H9 (cell line): ENCODE data around the gene FRAS1. TPM values are rescaled to one million over a fixed set of nuclear protein-coding genes. Genes with fewer than 3 reads are reported as not detected.

Source experiments
- DNase-seq: peaks from one replicate; pipeline ENCODE4 v3.0.0-alpha.2; 2017
- H2AFZ ChIP-seq: one replicate; pipeline ENCODE4 v1.6.1; 2013; ENCODE audit warnings: mild to moderate bottlenecking, low read length, control low read depth, moderate library complexity
- H2AK5ac ChIP-seq: 2 replicates; pipeline ENCODE4 v1.6.1; 2013; ENCODE audit warnings: low read length, control low read depth, mixed read lengths; ENCODE audit not compliant: insufficient read length
- H2BK120ac ChIP-seq: one replicate; pipeline ENCODE4 v1.6.1; 2013; ENCODE audit warnings: low read depth, mild to moderate bottlenecking, low read length, control low read depth, inconsistent platforms; ENCODE audit not compliant: poor library complexity, severe bottlenecking
- H2BK12ac ChIP-seq: 2 replicates; pipeline ENCODE4 v1.6.1; 2013; ENCODE audit warnings: low read length, control low read depth, mixed read lengths, low read depth; ENCODE audit not compliant: insufficient read length
- H2BK15ac ChIP-seq: 2 replicates; pipeline ENCODE4 v1.6.1; 2013; ENCODE audit warnings: low read depth, low read length, control low read depth
- H2BK20ac ChIP-seq: one replicate; pipeline ENCODE4 v1.6.1; 2013; ENCODE audit warnings: low read depth, mild to moderate bottlenecking, low read length, control low read depth, inconsistent platforms; ENCODE audit not compliant: poor library complexity, severe bottlenecking
- H2BK5ac ChIP-seq: 2 replicates; pipeline ENCODE4 v1.6.1; 2013; ENCODE audit warnings: low read length, control low read depth, mixed read lengths; ENCODE audit not compliant: insufficient read length
- H3K14ac ChIP-seq: 2 replicates; pipeline ENCODE4 v1.6.1; 2013; ENCODE audit warnings: low read length, control low read depth; ENCODE audit not compliant: insufficient read depth
- H3K18ac ChIP-seq: 2 replicates; pipeline ENCODE4 v1.6.1; 2013; ENCODE audit warnings: low read depth, mild to moderate bottlenecking, mixed read lengths, low read length, control low read depth; ENCODE audit not compliant: insufficient read length
- H3K23ac ChIP-seq: 2 replicates; pipeline ENCODE4 v1.6.1; 2013; ENCODE audit warnings: low read length, control low read depth, mixed read lengths, low read depth; ENCODE audit not compliant: insufficient read length
- H3K23me2 ChIP-seq: 2 replicates; pipeline ENCODE4 v1.6.1; 2013; ENCODE audit warnings: low read depth, mild to moderate bottlenecking, mixed read lengths, low read length, control low read depth; ENCODE audit not compliant: insufficient read length, poor library complexity, severe bottlenecking
- H3K27ac ChIP-seq: 2 replicates; pipeline ENCODE4 v1.5.1; 2013; ENCODE audit warnings: low read length, control low read depth, mixed read lengths, low read depth; ENCODE audit not compliant: insufficient read length
- H3K27me3 ChIP-seq: 2 replicates; pipeline ENCODE4 v1.6.1; 2013; ENCODE audit warnings: low read length, control low read depth, inconsistent platforms; ENCODE audit not compliant: insufficient read depth
- H3K4ac ChIP-seq: 2 replicates; pipeline ENCODE4 v1.6.1; 2013; ENCODE audit warnings: low read depth, mild to moderate bottlenecking, control low read depth, inconsistent platforms, low read length, moderate library complexity
- H3K4me1 ChIP-seq: 2 replicates; pipeline ENCODE4 v1.6.1; 2013; ENCODE audit warnings: low read length, control low read depth, inconsistent platforms; ENCODE audit not compliant: insufficient read depth
- H3K4me2 ChIP-seq: 2 replicates; pipeline ENCODE4 v1.6.1; 2013; ENCODE audit warnings: low read length, control low read depth, mixed read lengths; ENCODE audit not compliant: insufficient read length, insufficient read depth
- H3K56ac ChIP-seq: 2 replicates; pipeline ENCODE4 v1.6.1; 2013; ENCODE audit warnings: low read depth, mild to moderate bottlenecking, mixed read lengths, low read length, control low read depth; ENCODE audit not compliant: insufficient read length
- H3K79me1 ChIP-seq: 2 replicates; pipeline ENCODE4 v1.6.1; 2013; ENCODE audit warnings: low read depth, mild to moderate bottlenecking, moderate library complexity, low read length, control low read depth, inconsistent platforms; ENCODE audit not compliant: insufficient read depth, poor library complexity, severe bottlenecking
- H3K79me2 ChIP-seq: 2 replicates; pipeline ENCODE4 v1.6.1; 2013; ENCODE audit warnings: low read length, control low read depth, inconsistent platforms; ENCODE audit not compliant: insufficient read depth
- H3K9ac ChIP-seq: 2 replicates; pipeline ENCODE4 v1.6.1; 2013; ENCODE audit warnings: low read length, control low read depth, mixed read lengths; ENCODE audit not compliant: insufficient read length; ENCODE audit errors: extremely low read depth
- H3K9me3 ChIP-seq: one replicate; pipeline ENCODE4 v1.6.1; 2013; ENCODE audit warnings: low read depth, low read length, inconsistent platforms; ENCODE audit not compliant: control insufficient read depth
- H3T11ph ChIP-seq: one replicate; pipeline ENCODE4 v1.6.1; 2013; ENCODE audit warnings: mild to moderate bottlenecking, low read length, control low read depth, inconsistent platforms
- H4K20me1 ChIP-seq: one replicate; pipeline ENCODE4 v1.6.1; 2013; ENCODE audit not compliant: control insufficient read depth, insufficient read length, insufficient read depth
- H4K5ac ChIP-seq: 2 replicates; pipeline ENCODE4 v1.6.1; 2013; ENCODE audit warnings: low read depth, mild to moderate bottlenecking, mixed read lengths, low read length, control low read depth; ENCODE audit not compliant: insufficient read length
- H4K8ac ChIP-seq: replicated peaks from 2 replicates; pipeline ENCODE4 v1.6.1; 2013; ENCODE audit warnings: low read length, control low read depth, mixed read lengths, low read depth; ENCODE audit not compliant: insufficient read length
- H4K91ac ChIP-seq: 2 replicates; pipeline ENCODE4 v1.6.1; 2013; ENCODE audit warnings: low read depth, mild to moderate bottlenecking, moderate library complexity, mixed read lengths, low read length, control low read depth; ENCODE audit not compliant: insufficient read length
- H3K27ac Mint-ChIP-seq, 3 experiments: 2 replicates in 2 of 3; 3 replicates in 1 of 3; pipeline ENCODE4 v1.8.0; 2020 to 2021; ENCODE audit warnings: mixed read lengths in 3 of 3, mild to moderate bottlenecking in 1 of 3, moderate library complexity in 1 of 3
- H3K27me3 Mint-ChIP-seq: 2 replicates; pipeline ENCODE4 v1.8.0; 2021; ENCODE audit warnings: low read depth, mild to moderate bottlenecking, moderate library complexity, mixed read lengths
- H3K36me3 Mint-ChIP-seq, 3 experiments: 2 replicates in 2 of 3; 3 replicates in 1 of 3; pipeline ENCODE4 v1.8.0; 2020 to 2021; ENCODE audit warnings: low read depth in 3 of 3, mixed read lengths in 3 of 3; ENCODE audit not compliant: insufficient read depth in 1 of 3
- H3K4me1 Mint-ChIP-seq, 2 experiments: 2 replicates each; pipeline ENCODE4 v1.8.0; 2020; ENCODE audit warnings: mixed read lengths in 2 of 2
- H3K4me3 Mint-ChIP-seq, 2 experiments: 2 replicates in 1 of 2; 3 replicates in 1 of 2; pipeline ENCODE4 v1.8.0; 2020 to 2021; ENCODE audit warnings: mild to moderate bottlenecking in 2 of 2, mixed read lengths in 2 of 2, moderate library complexity in 1 of 2
- H3K9me3 Mint-ChIP-seq, 2 experiments: 2 replicates in 1 of 2; 3 replicates in 1 of 2; pipeline ENCODE4 v1.8.0; 2020; ENCODE audit warnings: mild to moderate bottlenecking in 2 of 2, mixed read lengths in 2 of 2, moderate library complexity in 1 of 2
- total RNA-seq: library from RNA; stranded (reverse); gene quantifications from 2 replicates; pipeline ENCODE4 v1.2.1, GENCODE V29; 2021
- TF ChIP-seq, protein P1 (sequence below): fragments of 200-600 bp; sonication (generic); conservative IDR thresholded peaks from 3 replicates; pipeline ENCODE4 v1.8.0; 2021; ENCODE audit warnings: antibody characterized with exemption, mild to moderate bottlenecking

The FRAS1 gene
- total RNA-seq, 1 experiment from 2014 or later, result 58.5 TPM

DNA sequence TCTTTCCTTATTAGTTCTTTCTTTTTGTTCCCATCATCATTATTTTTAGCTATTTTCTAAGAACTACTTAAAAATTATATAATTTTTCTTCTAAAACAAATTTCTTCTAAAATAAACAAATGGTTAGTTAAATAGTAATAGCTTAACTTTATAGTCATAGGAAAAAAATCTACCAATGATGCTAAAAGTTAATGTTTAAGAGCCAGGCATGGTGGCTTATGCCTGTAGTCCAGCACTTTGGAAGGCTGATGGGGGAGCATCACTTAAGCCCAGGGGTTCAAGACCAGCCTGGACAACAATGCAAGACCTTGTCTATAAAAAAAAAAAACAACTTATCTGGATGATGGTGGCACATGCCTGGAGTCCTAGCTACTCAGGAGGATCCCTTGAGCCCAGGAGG lies 367.3 kb downstream of the FRAS1 start:
- peaks cover 26 to 48% (median 45%) of the 10 kb centered on the region in 3 experiments for H3K36me3 Mint-ChIP-seq
- H3K27ac Mint-ChIP-seq, result no peak overlapping the region
- no peak overlapping the region for H3K9ac ChIP-seq
- no peak overlapping the region for H2BK15ac ChIP-seq
- H3K4ac ChIP-seq, result no peak overlapping the region
- no peaks in the 10 kb centered on the region for H3K27me3 ChIP-seq
- no peak overlapping the region for H4K5ac ChIP-seq
- TF ChIP-seq, protein P1, sequence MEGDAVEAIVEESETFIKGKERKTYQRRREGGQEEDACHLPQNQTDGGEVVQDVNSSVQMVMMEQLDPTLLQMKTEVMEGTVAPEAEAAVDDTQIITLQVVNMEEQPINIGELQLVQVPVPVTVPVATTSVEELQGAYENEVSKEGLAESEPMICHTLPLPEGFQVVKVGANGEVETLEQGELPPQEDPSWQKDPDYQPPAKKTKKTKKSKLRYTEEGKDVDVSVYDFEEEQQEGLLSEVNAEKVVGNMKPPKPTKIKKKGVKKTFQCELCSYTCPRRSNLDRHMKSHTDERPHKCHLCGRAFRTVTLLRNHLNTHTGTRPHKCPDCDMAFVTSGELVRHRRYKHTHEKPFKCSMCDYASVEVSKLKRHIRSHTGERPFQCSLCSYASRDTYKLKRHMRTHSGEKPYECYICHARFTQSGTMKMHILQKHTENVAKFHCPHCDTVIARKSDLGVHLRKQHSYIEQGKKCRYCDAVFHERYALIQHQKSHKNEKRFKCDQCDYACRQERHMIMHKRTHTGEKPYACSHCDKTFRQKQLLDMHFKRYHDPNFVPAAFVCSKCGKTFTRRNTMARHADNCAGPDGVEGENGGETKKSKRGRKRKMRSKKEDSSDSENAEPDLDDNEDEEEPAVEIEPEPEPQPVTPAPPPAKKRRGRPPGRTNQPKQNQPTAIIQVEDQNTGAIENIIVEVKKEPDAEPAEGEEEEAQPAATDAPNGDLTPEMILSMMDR, result no peak
- H3K23me2 ChIP-seq, result no peaks in the 10 kb centered on the region
- H2BK20ac ChIP-seq, result no peak overlapping the region
- no peak overlapping the region for H3K4me2 ChIP-seq
- no peak overlapping the region for H3K56ac ChIP-seq
- no peak overlapping the region for H4K8ac ChIP-seq
- no peak overlapping the region for H2AFZ ChIP-seq
- no peaks in the 10 kb centered on the region for H3K4me1 Mint-ChIP-seq
- no peak overlapping the region for H2BK5ac ChIP-seq
- H4K91ac ChIP-seq, result no peak overlapping the region
- H2AK5ac ChIP-seq, result no peak overlapping the region
- H3K9me3 Mint-ChIP-seq, result no peaks in the 10 kb centered on the region
- H2BK120ac ChIP-seq, result no peak overlapping the region
- H3K4me1 ChIP-seq, result no peaks in the 10 kb centered on the region
- H2BK12ac ChIP-seq, result no peak overlapping the region
- no peaks in the 10 kb centered on the region for H3K27me3 Mint-ChIP-seq
- H3K79me2 ChIP-seq, result no peaks in the 10 kb centered on the region
- H3T11ph ChIP-seq, result no peak overlapping the region
- no peak for DNase-seq
- H3K27ac ChIP-seq, result no peak overlapping the region
- no peaks in the 10 kb centered on the region for H3K9me3 ChIP-seq
- H4K20me1 ChIP-seq, result no peaks in the 10 kb centered on the region
- H3K4me3 Mint-ChIP-seq, result no peak overlapping the region
- no peaks in the 10 kb centered on the region for H3K79me1 ChIP-seq
- H3K23ac ChIP-seq, result no peak overlapping the region
- no peak overlapping the region for H3K18ac ChIP-seq
- no peak overlapping the region for H3K14ac ChIP-seq
